PC-3 (cell line): Measurements from ENCODE around the gene ACAP1.

Experiments
- CTCF ChIP-seq: fragments of 300-600 bp; sonication (generic); conservative IDR thresholded peaks from 2 replicates; pipeline ENCODE4 v1.5.1; 2017; ENCODE audit warnings: antibody characterized with exemption, low read depth, mild to moderate bottlenecking, low read length
- EZH2 ChIP-seq: fragments of 300-600 bp; sonication (generic); IDR thresholded peaks from one replicate; pipeline ENCODE4 v1.6.1; 2017; ENCODE audit warnings: antibody characterized with exemption, mild to moderate bottlenecking, low read length; ENCODE audit not compliant: unreplicated experiment

- TF ChIP-seq CTCF (no peak), EZH2 (no peak)
These were observed 3.9 kb downstream of the ACAP1 start for GRCh38 chr17:7340179-7340578.
